Kidney capillary endothelial cell (primary cell): ENCODE measurements around the gene TMTC1.

ENCODE experiments used
- DNase-seq: peaks from one replicate; pipeline ENCODE4 v3.0.0-alpha.2; 2018; ENCODE audit warnings: low spot score

TMTC1 gene

GRCh38 chr12:29533815-29534489 lies 249.8 kb downstream of the TMTC1 start:
- no peak for DNase-seq

GRCh38 chr12:29531471-29531870 lies 252.3 kb downstream of the TMTC1 start:
- DNase-seq: no peak

GRCh38 chr12:29530436-29530835 lies 253.3 kb downstream of the TMTC1 start:
- DNase-seq: no peak

- no peak for DNase-seq
These were observed 255.6 kb downstream of the TMTC1 start for GRCh38 chr12:29528161-29528560.

- no peak for DNase-seq
These were observed 261.8 kb downstream of the TMTC1 start for GRCh38 chr12:29521951-29522350.

- DNase-seq: peak; percentile 36
These were observed 264.1 kb downstream of the TMTC1 start for GRCh38 chr12:29519585-29520182.

GRCh38 chr12:29518407-29518806 lies 265.3 kb downstream of the TMTC1 start:
- no peak for DNase-seq

- no peak for DNase-seq
These were observed 266.5 kb downstream of the TMTC1 start for GRCh38 chr12:29517264-29517663.

GRCh38 chr12:29516431-29516875 lies 267.3 kb downstream of the TMTC1 start:
- peak; percentile 21 for DNase-seq

- no peak for DNase-seq
These were observed 273.1 kb downstream of the TMTC1 start for GRCh38 chr12:29510591-29511185.

GRCh38 chr12:29509503-29509902 lies 274.2 kb downstream of the TMTC1 start:
- DNase-seq: no peak

- DNase-seq: no peak
These were observed 274.8 kb downstream of the TMTC1 start for GRCh38 chr12:29508949-29509348.

- DNase-seq: no peak
These were observed 278.6 kb downstream of the TMTC1 start for GRCh38 chr12:29505122-29505521.

GRCh38 chr12:29503283-29503682 lies 280.5 kb downstream of the TMTC1 start:
- DNase-seq: no peak

GRCh38 chr12:29499235-29499634 lies 284.5 kb downstream of the TMTC1 start:
- DNase-seq: no peak

- no peak for DNase-seq
These were observed 286.2 kb downstream of the TMTC1 start, which contains the start of gene OVCH1 for GRCh38 chr12:29497588-29497987. OVCH1 (minus strand) TSS chr12:29497686; CDS start chr12:29497686, 0 bp downstream.

GRCh38 chr12:29492891-29493290 lies 290.9 kb downstream of the TMTC1 start:
- DNase-seq: no peak

- no peak for DNase-seq
These were observed 296.8 kb downstream of the TMTC1 start for GRCh38 chr12:29486972-29487371.

GRCh38 chr12:29463198-29463597 lies 320.5 kb downstream of the TMTC1 start:
- no peak for DNase-seq

GRCh38 chr12:29460082-29460481 lies 323.7 kb downstream of the TMTC1 start:
- no peak for DNase-seq

GRCh38 chr12:29455087-29455486 lies 328.7 kb downstream of the TMTC1 start:
- DNase-seq: no peak

- DNase-seq: no peak
These were observed 331.9 kb downstream of the TMTC1 start for GRCh38 chr12:29451888-29452287.
